Measurements from ENCODE around the gene RALY.

DNA sequence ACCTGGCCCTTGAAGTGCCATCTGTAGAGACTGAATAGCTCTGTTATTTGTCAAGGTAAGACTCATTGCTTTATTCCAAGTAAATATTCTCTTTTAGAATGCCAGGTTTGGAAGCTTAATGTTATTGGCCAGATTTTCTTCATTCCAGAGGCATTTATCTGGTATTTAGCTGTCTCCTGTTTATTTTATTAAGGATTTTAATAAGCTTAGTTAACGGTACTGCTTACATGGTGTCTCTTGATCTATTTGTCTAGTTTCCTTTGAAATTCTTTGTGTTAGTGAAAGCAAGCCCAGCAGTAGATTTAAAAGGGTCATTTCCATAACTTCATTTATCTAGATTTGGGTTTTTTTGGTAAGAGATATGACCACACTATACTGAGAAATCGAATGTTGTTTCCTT is 7.7 kb downstream of the RALY start:
- TF ChIP-seq EZH2 (IDR thresholded peaks at IDR 0.05; ENCODE audit: borderline replicate concordance, low read depth, low read length, severe bottlenecking) = no peak
- TF ChIP-seq, protein P1, sequence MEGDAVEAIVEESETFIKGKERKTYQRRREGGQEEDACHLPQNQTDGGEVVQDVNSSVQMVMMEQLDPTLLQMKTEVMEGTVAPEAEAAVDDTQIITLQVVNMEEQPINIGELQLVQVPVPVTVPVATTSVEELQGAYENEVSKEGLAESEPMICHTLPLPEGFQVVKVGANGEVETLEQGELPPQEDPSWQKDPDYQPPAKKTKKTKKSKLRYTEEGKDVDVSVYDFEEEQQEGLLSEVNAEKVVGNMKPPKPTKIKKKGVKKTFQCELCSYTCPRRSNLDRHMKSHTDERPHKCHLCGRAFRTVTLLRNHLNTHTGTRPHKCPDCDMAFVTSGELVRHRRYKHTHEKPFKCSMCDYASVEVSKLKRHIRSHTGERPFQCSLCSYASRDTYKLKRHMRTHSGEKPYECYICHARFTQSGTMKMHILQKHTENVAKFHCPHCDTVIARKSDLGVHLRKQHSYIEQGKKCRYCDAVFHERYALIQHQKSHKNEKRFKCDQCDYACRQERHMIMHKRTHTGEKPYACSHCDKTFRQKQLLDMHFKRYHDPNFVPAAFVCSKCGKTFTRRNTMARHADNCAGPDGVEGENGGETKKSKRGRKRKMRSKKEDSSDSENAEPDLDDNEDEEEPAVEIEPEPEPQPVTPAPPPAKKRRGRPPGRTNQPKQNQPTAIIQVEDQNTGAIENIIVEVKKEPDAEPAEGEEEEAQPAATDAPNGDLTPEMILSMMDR (IDR thresholded peaks at IDR 0.05; ENCODE audit: extremely low read depth in 1 of 2, insufficient read depth in 1 of 2, low read depth in 1 of 2, low read length in 2 of 2) = no peak

Measured in endothelial cell of umbilical vein (primary cell).